IPS-20b (cell line): ENCODE measurements around the gene SLC25A12.
"Not testable (repeated sequence)": the region's sequence is repeated elsewhere in the genome, so short reads cannot be mapped to it uniquely, and the experiment has no call there.

ENCODE experiments used
- H3K27ac ChIP-seq: one replicate; pipeline ENCODE4 v1.5.1; 2013; ENCODE audit warnings: low read length
- H3K27me3 ChIP-seq: 2 replicates; pipeline ENCODE4 v1.6.1; 2013; ENCODE audit warnings: mild to moderate bottlenecking, low read length, inconsistent platforms; ENCODE audit not compliant: insufficient read depth
- H3K36me3 ChIP-seq: 2 replicates; pipeline ENCODE4 v1.6.1; 2013; ENCODE audit warnings: low read depth, mild to moderate bottlenecking, inconsistent platforms, low read length, moderate library complexity; ENCODE audit not compliant: insufficient read depth
- H3K4me1 ChIP-seq: 2 replicates; pipeline ENCODE4 v1.6.1; 2013; ENCODE audit warnings: mild to moderate bottlenecking, control low read depth, inconsistent platforms, low read length, moderate library complexity; ENCODE audit not compliant: insufficient read depth
- H3K4me3 ChIP-seq: 2 replicates; pipeline ENCODE4 v1.5.1; 2013; ENCODE audit warnings: mild to moderate bottlenecking, low read length, inconsistent platforms
- H3K9ac ChIP-seq: 2 replicates; pipeline ENCODE4 v1.6.1; 2013; ENCODE audit warnings: low read depth, mild to moderate bottlenecking, inconsistent platforms, low read length, moderate library complexity
- H3K9me3 ChIP-seq: 2 replicates; pipeline ENCODE4 v1.6.1; 2013; ENCODE audit warnings: mild to moderate bottlenecking, low read depth, low read length, inconsistent platforms; ENCODE audit not compliant: insufficient read depth

The SLC25A12 gene

GRCh38 chr2:171814883-171815282 is 79.2 kb downstream of the SLC25A12 start:
- no peak overlapping the region for H3K4me3 ChIP-seq
- no peaks in the 10 kb centered on the region for H3K27me3 ChIP-seq

GRCh38 chr2:171814174-171814573 is 79.9 kb downstream of the SLC25A12 start:
- Histone ChIP-seq H3K4me3 (no peak overlapping the region), H3K4me1 (no peaks in the 10 kb centered on the region), H3K9me3 (no peaks in the 10 kb centered on the region), H3K36me3 (no peaks in the 10 kb centered on the region), H3K27ac (no peak overlapping the region), H3K27me3 (no peaks in the 10 kb centered on the region), H3K9ac (no peak overlapping the region)

More at GRCh38 chr2:171814883-171815282, 79.2 kb downstream of the SLC25A12 start:
- Histone ChIP-seq H3K27ac (no peak overlapping the region), H3K9me3 (no peaks in the 10 kb centered on the region), H3K9ac (no peak overlapping the region), H3K36me3 (no peaks in the 10 kb centered on the region), H3K4me1 (no peaks in the 10 kb centered on the region)

GRCh38 chr2:171813729-171814128 is 80.3 kb downstream of the SLC25A12 start:
- Histone ChIP-seq H3K9ac (no peak overlapping the region), H3K36me3 (no peaks in the 10 kb centered on the region), H3K4me1 (no peaks in the 10 kb centered on the region), H3K9me3 (no peaks in the 10 kb centered on the region), H3K27ac (no peak overlapping the region), H3K27me3 (no peaks in the 10 kb centered on the region), H3K4me3 (no peak overlapping the region)

- no peaks in the 10 kb centered on the region for H3K27me3 ChIP-seq
- H3K9me3 ChIP-seq = no peaks in the 10 kb centered on the region
- H3K27ac ChIP-seq = no peak overlapping the region
- no peaks in the 10 kb centered on the region for H3K4me1 ChIP-seq
- no peak overlapping the region for H3K9ac ChIP-seq
- H3K4me3 ChIP-seq = no peak overlapping the region
- H3K36me3 ChIP-seq = no peaks in the 10 kb centered on the region
Observed at GRCh38 chr2:171813126-171813525, 80.9 kb downstream of the SLC25A12 start.

GRCh38 chr2:171811245-171811628 is 82.8 kb downstream of the SLC25A12 start:
- Histone ChIP-seq H3K4me1 (no peaks in the 10 kb centered on the region), H3K36me3 (no peaks in the 10 kb centered on the region), H3K4me3 (no peak overlapping the region), H3K27me3 (no peaks in the 10 kb centered on the region), H3K27ac (no peak overlapping the region), H3K9ac (no peak overlapping the region), H3K9me3 (no peaks in the 10 kb centered on the region)

GRCh38 chr2:171810422-171811244 is 83.4 kb downstream of the SLC25A12 start:
- H3K36me3 ChIP-seq = no peaks in the 10 kb centered on the region
- no peak overlapping the region for H3K9ac ChIP-seq
- H3K27ac ChIP-seq = no peak overlapping the region

GRCh38 chr2:171808885-171809284 is 85.2 kb downstream of the SLC25A12 start:
- not testable (repeated sequence) for H3K4me3 ChIP-seq, H3K27me3 ChIP-seq, H3K4me1 ChIP-seq, H3K36me3 ChIP-seq, H3K9me3 ChIP-seq, H3K9ac ChIP-seq, H3K27ac ChIP-seq

More at GRCh38 chr2:171810422-171811244, 83.4 kb downstream of the SLC25A12 start:
- Histone ChIP-seq H3K9me3 (no peaks in the 10 kb centered on the region), H3K4me3 (no peak overlapping the region), H3K4me1 (no peaks in the 10 kb centered on the region), H3K27me3 (no peaks in the 10 kb centered on the region)

- H3K9me3 ChIP-seq = no peaks in the 10 kb centered on the region
- H3K27me3 ChIP-seq = no peaks in the 10 kb centered on the region
- H3K36me3 ChIP-seq = no peaks in the 10 kb centered on the region
- H3K27ac ChIP-seq = no peak overlapping the region
- no peak overlapping the region for H3K4me3 ChIP-seq
- no peak overlapping the region for H3K9ac ChIP-seq
- no peaks in the 10 kb centered on the region for H3K4me1 ChIP-seq
Observed at GRCh38 chr2:171807831-171808393, 86.1 kb downstream of the SLC25A12 start.

- Histone ChIP-seq H3K4me1 (no peaks in the 10 kb centered on the region), H3K9ac (no peak overlapping the region)
Observed at GRCh38 chr2:171807119-171807518, 86.9 kb downstream of the SLC25A12 start.

GRCh38 chr2:171804456-171804855 is 89.6 kb downstream of the SLC25A12 start:
- no peak overlapping the region for H3K27ac ChIP-seq
- no peak overlapping the region for H3K4me3 ChIP-seq
- H3K36me3 ChIP-seq = no peaks in the 10 kb centered on the region
- H3K9me3 ChIP-seq = no peaks in the 10 kb centered on the region
- H3K4me1 ChIP-seq = no peaks in the 10 kb centered on the region
- no peaks in the 10 kb centered on the region for H3K27me3 ChIP-seq
- H3K9ac ChIP-seq = no peak overlapping the region

More at GRCh38 chr2:171807119-171807518, 86.9 kb downstream of the SLC25A12 start:
- no peak overlapping the region for H3K4me3 ChIP-seq
- H3K27ac ChIP-seq = no peak overlapping the region
- H3K36me3 ChIP-seq = no peaks in the 10 kb centered on the region
- H3K9me3 ChIP-seq = no peaks in the 10 kb centered on the region
- no peaks in the 10 kb centered on the region for H3K27me3 ChIP-seq

- no peaks in the 10 kb centered on the region for H3K36me3 ChIP-seq
- no peaks in the 10 kb centered on the region for H3K4me1 ChIP-seq
- H3K27ac ChIP-seq = no peak overlapping the region
- no peaks in the 10 kb centered on the region for H3K27me3 ChIP-seq
- H3K9ac ChIP-seq = no peak overlapping the region
- no peak overlapping the region for H3K4me3 ChIP-seq
- no peaks in the 10 kb centered on the region for H3K9me3 ChIP-seq
Observed at GRCh38 chr2:171803757-171804156, 90.3 kb downstream of the SLC25A12 start.

GRCh38 chr2:171800639-171801038 is 93.4 kb downstream of the SLC25A12 start:
- Histone ChIP-seq H3K9me3 (no peaks in the 10 kb centered on the region), H3K4me3 (no peak overlapping the region), H3K27ac (no peak overlapping the region), H3K4me1 (peaks cover 7% of the 10 kb centered on the region; the same call in 1 of the 2 replicates), H3K27me3 (no peaks in the 10 kb centered on the region), H3K36me3 (no peaks in the 10 kb centered on the region), H3K9ac (no peak overlapping the region)
